ENCODE measurements around the gene RADIL. TPM values are rescaled to one million over a fixed set of nuclear protein-coding genes. Genes with fewer than 3 reads are reported as not detected.

The RADIL gene
- total and polyA plus RNA-seq, 8 donors = 1.2 to 21.6 (median 3.0) TPM; not detected in 1

DNA sequence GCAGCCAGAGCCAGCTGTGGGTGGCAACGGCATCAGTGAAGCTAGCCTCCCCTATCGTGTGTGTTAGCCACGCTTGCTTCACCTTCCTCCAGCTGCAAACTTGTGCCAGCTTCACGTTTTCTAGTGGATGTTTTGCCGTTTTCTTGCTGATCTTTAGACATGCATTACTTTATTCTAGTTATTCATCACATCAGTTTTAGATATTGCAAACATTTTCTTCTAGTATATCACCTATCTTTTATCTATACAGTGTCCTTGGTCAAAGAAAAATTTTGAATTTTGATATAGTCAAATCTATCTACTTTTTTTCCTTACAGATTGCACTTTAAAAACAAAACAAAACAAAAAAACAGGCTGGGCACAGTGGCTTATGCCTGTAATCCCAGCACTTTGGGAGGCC, 15.0 kb downstream of the RADIL start:
- DNase-seq = no peak
- no peak overlapping the region for H3K4me3 ChIP-seq
- intact Hi-C loops (cut with DNase I; ENCODE audit: low total_unique reads) = no loop called here
- H3K27me3 ChIP-seq = peaks cover 0 to 33% (median 0%) of the 10 kb centered on the region in 3 donors
- no peak overlapping the region for H3K27ac ChIP-seq
- TF ChIP-seq POLR2A (IDR thresholded peaks at IDR 0.05) = no peak
- TF ChIP-seq EP300 (IDR thresholded peaks at IDR 0.05) = no peak
- no peak for TF ChIP-seq POLR2AphosphoS5 (IDR thresholded peaks at IDR 0.05)
- TF ChIP-seq, protein P1, sequence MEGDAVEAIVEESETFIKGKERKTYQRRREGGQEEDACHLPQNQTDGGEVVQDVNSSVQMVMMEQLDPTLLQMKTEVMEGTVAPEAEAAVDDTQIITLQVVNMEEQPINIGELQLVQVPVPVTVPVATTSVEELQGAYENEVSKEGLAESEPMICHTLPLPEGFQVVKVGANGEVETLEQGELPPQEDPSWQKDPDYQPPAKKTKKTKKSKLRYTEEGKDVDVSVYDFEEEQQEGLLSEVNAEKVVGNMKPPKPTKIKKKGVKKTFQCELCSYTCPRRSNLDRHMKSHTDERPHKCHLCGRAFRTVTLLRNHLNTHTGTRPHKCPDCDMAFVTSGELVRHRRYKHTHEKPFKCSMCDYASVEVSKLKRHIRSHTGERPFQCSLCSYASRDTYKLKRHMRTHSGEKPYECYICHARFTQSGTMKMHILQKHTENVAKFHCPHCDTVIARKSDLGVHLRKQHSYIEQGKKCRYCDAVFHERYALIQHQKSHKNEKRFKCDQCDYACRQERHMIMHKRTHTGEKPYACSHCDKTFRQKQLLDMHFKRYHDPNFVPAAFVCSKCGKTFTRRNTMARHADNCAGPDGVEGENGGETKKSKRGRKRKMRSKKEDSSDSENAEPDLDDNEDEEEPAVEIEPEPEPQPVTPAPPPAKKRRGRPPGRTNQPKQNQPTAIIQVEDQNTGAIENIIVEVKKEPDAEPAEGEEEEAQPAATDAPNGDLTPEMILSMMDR (IDR thresholded peaks at IDR 0.05) = no peak
- WGBS, 5 donors = 82 to 92% (median 91%) methylated on average over 5 of the region's 5 CpGs
- peaks cover 0 to 15% (median 9%) of the 10 kb centered on the region in 4 donors for H3K9me3 ChIP-seq
- no peaks in the 10 kb centered on the region for H3K4me1 ChIP-seq
- H3K36me3 ChIP-seq = no peaks in the 10 kb centered on the region

DNA sequence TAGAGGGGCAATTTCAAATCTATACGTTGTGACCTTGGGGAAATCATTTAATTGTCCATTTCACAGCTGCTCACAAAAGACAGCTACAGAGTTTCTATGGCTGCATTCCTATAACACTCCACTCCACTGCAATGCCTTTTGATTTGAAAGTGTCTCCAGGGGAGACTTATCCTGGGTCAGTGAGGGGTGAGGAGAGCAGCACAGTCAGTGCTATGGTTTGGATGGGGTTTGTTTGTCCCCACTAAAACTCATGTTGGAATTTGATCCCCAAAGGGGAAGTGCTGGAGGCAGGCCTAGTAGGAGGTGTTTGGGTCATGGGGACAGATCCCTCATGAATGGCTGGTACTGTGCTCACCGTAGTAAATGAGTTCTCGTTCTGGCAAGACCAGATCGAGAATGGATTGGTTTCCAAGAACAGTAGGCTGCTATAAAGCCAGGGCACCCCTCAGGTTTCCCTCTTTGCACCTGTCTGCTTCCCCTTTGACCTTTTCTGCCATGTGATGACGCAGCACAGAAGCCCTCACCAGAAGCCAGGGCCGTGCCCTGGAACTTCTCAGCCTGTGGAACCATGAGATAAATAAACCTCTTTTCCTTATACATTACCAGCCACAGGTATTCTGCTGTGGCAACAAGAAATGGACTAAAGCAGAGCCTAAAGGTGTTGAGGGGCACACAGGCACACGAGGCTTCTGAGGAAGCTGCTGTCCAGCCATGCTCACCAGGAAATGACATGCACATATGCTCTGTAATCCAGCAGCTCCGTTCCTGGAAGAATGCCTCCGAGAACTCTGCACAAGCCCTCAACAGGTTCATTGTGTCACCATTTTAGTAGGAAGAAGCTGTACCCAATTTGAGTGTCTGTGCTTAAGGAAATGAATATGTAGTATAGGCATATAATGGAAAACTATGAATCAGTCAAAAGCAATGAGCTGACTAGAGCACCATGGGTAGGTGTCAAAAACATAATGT, 16.7 kb downstream of the RADIL start:
- no peaks in the 10 kb centered on the region for H3K36me3 ChIP-seq
- no peak for DNase-seq
- intact Hi-C loops (cut with DNase I; ENCODE audit: low total_unique reads) = no loop called here
- 74 to 84% (median 77%) methylated on average over 9 of the region's 9 CpGs for WGBS, 5 donors
- H3K4me3 ChIP-seq = no peak overlapping the region
- TF ChIP-seq POLR2AphosphoS5 (IDR thresholded peaks at IDR 0.05) = no peak
- TF ChIP-seq EP300 (IDR thresholded peaks at IDR 0.05) = no peak
- TF ChIP-seq, protein P1 (IDR thresholded peaks at IDR 0.05) = no peak
- no peak for TF ChIP-seq POLR2A (IDR thresholded peaks at IDR 0.05)
- H3K4me1 ChIP-seq = peaks cover 0 to 3% (median 0%) of the 10 kb centered on the region in 4 donors
- peaks cover 0 to 28% (median 19%) of the 10 kb centered on the region in 4 donors for H3K9me3 ChIP-seq
- peaks cover 0 to 42% (median 8%) of the 10 kb centered on the region in 3 donors for H3K27me3 ChIP-seq
- H3K27ac ChIP-seq = no peak overlapping the region

DNA sequence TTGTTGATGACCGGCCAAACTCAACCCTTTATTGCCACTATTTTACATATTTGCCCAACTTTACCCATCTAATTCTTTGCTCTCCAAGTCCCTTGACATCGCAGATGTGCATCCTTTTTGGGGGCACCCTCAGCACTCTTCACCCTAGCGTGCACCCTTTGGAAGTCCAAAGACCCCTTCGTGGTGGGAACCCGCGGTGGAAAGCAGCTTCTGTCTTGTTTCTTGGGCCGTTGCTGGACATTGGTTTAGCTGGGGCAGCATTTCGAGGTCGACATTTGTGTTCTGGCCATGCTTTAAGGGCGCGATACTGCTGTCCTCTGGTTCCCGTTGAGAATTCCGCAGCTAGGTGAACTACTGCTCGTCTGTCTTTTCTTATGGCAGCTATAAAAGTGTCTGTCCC, 21.4 kb downstream of the RADIL start:
- peaks cover 0 to 21% (median 14%) of the 10 kb centered on the region in 4 donors for H3K9me3 ChIP-seq
- H3K27me3 ChIP-seq = peaks cover 0 to 41% (median 10%) of the 10 kb centered on the region in 3 donors
- WGBS, 5 donors = 78 to 90% (median 87%) methylated on average over 14 of the region's 14 CpGs
- H3K4me3 ChIP-seq = peak overlapping the region; percentile 33 to 39 (median 36)
- intact Hi-C loops (cut with DNase I; ENCODE audit: low total_unique reads) = no loop called here
- peaks cover 0 to 7% (median 0%) of the 10 kb centered on the region in 4 donors for H3K4me1 ChIP-seq
- H3K27ac ChIP-seq = no peak overlapping the region
- no peaks in the 10 kb centered on the region for H3K36me3 ChIP-seq
- TF ChIP-seq, protein P1 (IDR thresholded peaks at IDR 0.05) = no peak
- TF ChIP-seq POLR2A (IDR thresholded peaks at IDR 0.05) (no peak), EP300 (IDR thresholded peaks at IDR 0.05) (no peak), POLR2AphosphoS5 (IDR thresholded peaks at IDR 0.05) (no peak)
- DNase-seq = no peak

DNA sequence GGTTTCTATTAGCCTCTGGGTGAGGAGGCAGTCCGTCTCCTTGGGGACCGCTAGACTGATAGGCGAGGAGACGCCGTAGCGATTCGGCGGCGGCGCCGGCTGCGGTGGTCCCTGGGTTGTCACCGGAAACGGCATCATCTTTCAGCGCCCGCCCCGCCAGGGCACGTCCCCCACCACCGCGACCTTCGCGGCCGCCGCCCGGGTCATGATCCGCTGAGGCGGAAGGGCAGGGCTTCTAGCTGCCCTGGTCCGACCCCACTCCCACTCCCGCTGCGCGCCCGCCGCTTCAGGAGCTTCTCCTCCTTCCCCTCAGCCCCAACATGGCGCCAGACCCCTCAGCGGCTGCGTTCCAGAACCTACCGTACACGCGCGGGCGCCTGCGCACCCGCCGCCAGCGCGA, 21.8 kb downstream of the RADIL start, which contains the start of gene PAPOLB:
PAPOLB (minus strand) TSS at position 358 of the 400 bp plus-strand sequence; CDS start at position 138, 220 bp downstream.
- Histone ChIP-seq H3K4me3 (peak within 1 kb of the TSS; percentile 33 to 39 (median 36)), H3K27me3 (peaks cover 0 to 41% (median 10%) of the 10 kb centered on the region in 3 donors), H3K27ac (no peak within 1 kb of the TSS), H3K36me3 (no peaks in the 10 kb centered on the region), H3K4me1 (peaks cover 0 to 7% (median 0%) of the 10 kb centered on the region in 4 donors), H3K9me3 (peaks cover 0 to 21% (median 14%) of the 10 kb centered on the region in 4 donors)
- no peak for TF ChIP-seq POLR2A (IDR thresholded peaks at IDR 0.05)
- no peak for TF ChIP-seq EP300 (IDR thresholded peaks at IDR 0.05)
- TF ChIP-seq, protein P1 (IDR thresholded peaks at IDR 0.05) = no peak
- TF ChIP-seq POLR2AphosphoS5 (IDR thresholded peaks at IDR 0.05) = no peak
- intact Hi-C loops (cut with DNase I; ENCODE audit: low total_unique reads) = no loop called here
- peak in 1 of 2 donors; percentile 50 for DNase-seq
- 20 to 26% (median 24%) methylated on average over 19 to 46 of the region's 46 CpGs for WGBS, 5 donors

All from stomach (tissue), 9 donors.